ENCODE data around the gene TBC1D7.

The TBC1D7 gene

DNA sequence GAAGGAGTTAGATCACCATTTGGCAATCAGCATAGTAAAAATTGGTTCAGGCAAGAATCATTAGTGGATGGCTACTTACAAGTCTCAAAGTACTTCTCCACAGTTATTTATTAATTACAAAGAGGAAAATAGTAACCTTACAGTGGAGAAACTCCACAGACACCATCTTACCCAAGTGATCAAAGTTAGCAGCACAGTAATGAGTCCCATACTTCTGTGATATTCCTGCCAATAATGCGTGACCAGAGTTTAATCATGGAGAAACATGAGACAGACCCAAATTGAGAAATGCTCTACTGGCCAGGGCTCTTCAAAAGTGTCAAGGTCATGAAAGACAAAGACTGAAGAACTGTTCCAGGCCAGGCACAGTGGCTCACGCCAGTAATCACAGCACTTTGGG lies 9.5 kb downstream of the TBC1D7 start:
- DNase-seq, result no peak

DNA sequence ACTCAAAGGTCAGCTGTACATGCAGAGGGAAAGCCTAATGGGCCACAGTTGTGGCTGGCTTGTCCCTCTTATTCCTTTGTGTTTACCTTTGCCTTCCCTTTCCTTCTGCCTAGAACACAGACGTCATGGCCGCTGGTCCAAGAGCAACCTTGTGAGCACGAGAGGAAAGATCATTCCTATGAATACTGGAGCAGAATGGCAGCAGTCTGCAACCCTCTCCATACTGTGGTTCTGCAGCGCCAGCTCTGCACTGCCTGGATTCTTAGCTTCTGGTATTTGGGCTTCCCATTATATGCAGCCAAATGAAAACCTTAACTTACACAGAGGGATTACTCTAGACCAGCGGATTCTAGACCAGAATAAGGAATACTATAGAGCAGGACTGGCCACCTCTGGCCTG lies 12.4 kb downstream of the TBC1D7 start:
- DNase-seq, result no peak

DNA sequence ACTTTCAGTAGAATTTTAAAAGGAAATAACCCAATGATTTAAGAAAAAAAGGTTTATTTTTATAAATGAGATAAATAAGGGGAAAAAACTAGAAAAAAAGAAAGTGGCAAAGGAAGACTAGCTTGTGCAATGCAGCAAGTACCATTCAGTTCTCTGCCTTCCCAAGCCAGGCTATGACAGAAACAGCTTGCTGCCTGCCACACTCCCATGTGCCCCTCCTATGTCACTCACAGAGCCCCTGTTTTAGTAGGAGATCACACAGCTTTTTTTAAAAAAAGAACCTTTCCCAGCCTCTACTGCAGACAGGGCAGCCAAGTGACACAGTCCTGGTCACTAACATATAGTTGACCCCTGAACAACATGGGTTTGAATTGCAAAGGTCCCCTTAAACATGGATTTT lies 13.5 kb downstream of the TBC1D7 start:
- DNase-seq, result no peak

DNA sequence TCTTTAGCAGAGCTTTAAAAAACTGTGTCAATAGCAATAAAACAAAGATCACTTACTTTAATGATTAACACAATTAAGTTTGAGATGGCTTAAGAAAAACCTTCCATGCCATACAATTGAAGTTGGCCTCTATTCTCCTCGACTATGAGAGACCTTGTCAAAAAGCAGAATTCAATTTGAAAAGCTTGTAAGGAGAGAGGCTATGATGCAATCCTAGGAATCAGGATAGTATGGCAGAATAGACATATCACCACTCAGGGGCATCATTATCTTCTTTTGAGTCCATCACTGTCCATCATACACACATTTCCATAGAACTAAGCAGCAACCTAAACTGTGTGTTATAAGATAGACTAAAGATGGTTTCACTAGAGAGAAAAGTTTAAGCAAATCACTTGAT lies 17.2 kb downstream of the TBC1D7 start:
- no peak for DNase-seq

DNA sequence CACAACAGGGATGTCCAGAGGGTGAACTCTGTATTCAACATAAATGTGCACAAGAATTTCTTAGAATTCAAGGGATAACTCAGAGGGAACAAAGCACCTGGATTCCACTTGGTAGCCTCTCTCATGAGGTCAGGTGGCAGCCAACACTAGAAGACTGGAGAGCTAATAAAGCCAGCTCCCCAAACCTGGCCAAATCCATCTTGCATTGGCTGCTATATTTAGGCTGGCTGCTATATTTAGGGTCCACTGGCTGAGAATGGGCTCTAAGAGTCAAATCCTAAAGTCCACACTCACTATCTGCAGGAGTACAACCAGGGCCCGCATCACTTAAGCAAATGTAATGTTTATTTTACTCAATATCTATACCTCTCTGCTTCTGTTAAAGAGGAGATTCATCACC lies 20.0 kb downstream of the TBC1D7 start:
- DNase-seq, result no peak

DNA sequence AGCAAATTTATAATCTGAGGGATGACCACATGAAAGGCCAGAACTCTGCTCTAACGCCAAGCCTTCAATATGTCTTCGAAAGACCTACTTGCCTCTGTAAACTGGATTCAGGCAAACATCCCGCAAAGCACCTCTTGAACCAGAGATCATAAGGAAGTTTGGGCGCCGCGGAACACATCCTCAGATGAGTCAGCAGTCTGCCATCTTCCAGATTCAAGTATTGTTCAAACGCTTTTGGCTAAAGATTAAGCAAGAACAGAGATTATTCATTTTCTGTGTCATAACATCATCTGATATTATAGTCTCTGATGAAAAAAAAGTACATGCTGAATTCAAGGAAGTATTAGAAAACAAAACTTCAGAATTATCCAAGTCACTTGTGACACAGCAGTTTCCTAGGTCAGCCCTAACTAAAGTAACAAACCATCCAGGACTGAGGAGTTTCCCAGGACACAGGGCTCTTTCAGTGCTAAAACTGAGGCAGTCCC lies 20.8 kb downstream of the TBC1D7 start:
- DNase-seq, result no peak

DNA sequence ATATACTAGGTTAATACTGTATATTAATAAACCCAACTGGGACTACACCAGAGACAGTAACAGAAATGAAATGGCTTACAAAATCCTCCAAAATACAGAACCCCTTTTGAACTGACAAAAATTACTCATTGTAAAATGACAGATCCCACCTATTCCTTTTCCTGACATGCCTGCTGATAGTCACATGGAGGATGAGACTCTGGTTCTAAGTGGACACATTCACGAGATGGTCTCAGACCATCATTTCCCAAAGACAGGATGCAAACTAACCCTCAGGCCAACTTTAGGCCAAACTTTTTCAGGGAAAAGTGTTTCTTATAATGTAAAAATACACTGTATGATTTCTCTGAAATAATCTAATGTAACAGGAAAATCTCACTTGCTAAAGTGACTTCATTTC lies 22.5 kb downstream of the TBC1D7 start:
- no peak for DNase-seq

DNA sequence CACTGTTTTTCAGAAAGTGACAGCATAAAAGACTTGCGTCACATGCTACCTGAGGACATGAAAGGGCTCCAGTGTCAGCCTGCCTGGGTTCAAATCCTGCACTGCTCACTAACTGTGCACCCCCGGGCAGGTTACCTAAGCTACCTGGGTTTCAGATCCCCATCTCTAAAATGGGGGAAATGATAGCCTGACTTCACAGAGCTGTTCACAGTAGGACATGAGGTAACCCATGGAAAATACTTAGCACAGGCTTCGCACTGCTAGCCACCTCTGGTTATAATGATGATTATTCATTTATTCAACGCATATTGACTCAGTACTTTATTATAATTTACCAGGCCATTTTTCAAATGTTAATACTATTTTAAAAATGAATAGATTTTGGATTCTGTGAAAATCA lies 23.0 kb downstream of the TBC1D7 start:
- no peak for DNase-seq

DNA sequence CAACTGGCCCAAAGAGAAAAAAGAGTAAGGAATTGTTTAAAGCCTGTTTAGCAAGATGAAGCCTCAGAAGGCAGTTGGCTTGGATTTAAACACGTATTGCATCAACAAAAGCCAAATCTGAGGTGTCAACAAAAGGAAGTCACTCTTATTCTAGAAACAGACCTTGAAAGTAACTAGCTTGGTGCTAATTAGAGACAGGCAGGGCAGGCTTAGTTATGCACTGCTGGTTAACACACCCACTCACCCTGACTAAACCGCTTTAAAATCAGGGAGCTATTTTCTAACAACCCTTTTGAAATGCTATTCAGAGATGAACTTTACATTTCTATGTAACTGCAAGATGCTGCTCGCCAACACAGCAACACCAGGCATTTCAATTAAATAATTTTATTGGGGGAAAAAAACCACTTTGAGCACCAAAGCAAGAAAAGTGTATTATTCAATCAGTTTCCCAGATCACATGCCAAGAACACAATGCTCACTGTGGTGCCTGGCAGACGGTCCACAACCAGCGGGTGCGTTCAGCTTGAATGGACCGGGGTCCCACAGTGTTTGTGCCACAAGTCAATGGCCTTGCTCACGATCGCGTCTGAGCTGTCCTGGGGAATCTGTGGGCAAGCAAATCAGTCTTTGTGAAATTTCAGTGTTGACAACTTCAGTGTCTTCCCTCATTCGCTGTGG lies 23.6 kb downstream of the TBC1D7 start:
- DNase-seq, result no peak

DNA sequence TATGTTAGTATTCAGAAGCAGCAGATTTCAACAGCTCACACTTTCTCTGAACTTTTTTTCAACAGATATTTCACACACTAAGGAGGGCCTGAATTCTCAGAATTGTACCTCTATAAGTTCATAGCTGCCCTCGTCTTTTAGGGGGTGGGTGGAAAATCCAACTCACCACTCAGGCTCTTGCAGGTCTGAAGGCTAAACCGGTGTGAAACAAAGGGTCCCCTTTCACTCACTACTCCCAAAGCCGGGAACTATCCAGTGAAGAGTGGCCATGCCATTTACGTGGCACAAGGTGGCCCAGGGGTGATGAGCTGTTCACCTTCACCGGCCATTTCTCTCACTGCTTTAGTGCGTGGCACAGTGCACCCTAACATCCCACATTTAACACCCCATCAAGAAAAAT lies 24.2 kb downstream of the TBC1D7 start:
- no peak for DNase-seq

DNA sequence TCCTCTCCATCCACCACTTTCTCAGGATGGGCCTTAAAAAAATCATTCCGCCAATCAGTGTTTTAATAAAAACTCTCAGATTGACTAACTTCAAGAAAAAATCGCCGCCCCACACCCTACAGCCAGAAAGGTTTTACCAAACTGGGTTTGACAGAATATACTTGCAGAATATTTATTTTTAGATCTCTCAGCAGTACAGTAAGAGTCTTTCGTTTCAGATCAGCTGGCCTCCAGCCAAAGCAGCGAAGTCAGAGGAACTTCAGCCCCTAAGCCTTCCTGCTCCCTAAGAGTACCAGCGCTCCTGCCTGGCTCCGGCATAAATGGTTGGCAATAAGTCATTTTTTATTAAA lies 24.7 kb downstream of the TBC1D7 start:
- DNase-seq, result no peak

DNA sequence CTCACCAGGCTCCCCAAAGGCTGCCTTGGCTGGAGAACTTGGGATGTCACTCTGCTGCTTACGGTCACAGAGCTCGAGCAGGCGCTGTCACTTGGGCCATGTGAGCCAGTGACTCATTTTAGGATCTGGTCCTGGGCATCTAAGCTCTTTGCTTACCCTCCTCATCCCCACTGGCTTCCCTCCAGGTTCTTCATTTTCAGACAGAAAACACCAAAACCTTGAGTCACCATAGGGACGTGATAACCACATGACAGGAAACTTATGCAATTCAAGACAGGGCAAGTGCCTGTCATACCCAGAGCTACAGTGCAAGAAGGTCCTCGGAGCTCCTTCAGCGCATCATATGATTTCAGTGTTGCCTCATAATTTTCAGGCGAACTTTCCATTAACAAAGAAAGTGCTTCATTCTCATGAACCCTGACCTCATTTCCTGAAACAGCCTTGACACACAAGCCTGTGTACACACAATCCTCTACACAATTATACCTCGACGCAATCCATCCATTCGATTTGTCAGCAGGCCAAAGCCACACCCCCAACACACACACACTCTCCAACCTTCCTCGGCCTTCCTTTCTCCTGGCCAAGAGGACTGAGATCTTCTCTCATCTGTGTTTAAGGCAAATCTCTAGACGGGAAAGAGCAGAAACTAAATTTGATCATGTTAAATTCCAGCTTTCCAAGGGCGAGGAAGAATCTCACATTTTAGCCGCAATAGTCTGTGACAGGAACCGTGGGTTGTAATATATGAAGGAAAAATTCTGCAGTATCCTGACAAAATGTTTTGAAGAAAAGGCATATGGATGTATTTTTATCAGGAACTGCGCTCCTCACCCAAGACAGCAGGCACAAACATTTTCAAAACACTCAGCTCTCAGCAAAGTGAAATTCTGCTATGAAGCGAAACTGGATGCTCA lies 25.3 kb downstream of the TBC1D7 start:
- DNase-seq, result peak; percentile 57

DNA sequence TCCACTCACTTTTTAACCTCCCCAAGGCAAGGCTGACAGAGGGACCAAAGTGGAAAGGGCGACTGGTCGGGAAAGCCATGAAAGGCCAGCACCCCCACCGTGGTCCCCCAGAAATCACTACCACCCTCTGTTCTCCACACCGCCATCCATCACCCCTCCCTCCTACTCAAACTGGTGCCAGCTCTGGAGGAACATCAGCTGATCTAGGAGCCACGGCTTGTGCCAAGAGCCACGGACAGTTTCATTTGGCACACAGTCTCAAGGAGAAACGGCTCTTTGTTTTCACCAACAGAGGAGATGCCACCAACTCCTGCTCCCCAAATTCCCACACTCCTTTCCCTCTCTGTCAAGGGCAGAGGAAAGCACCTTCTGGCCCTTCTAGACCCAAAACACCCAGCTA lies 26.0 kb downstream of the TBC1D7 start:
- no peak for DNase-seq

DNA sequence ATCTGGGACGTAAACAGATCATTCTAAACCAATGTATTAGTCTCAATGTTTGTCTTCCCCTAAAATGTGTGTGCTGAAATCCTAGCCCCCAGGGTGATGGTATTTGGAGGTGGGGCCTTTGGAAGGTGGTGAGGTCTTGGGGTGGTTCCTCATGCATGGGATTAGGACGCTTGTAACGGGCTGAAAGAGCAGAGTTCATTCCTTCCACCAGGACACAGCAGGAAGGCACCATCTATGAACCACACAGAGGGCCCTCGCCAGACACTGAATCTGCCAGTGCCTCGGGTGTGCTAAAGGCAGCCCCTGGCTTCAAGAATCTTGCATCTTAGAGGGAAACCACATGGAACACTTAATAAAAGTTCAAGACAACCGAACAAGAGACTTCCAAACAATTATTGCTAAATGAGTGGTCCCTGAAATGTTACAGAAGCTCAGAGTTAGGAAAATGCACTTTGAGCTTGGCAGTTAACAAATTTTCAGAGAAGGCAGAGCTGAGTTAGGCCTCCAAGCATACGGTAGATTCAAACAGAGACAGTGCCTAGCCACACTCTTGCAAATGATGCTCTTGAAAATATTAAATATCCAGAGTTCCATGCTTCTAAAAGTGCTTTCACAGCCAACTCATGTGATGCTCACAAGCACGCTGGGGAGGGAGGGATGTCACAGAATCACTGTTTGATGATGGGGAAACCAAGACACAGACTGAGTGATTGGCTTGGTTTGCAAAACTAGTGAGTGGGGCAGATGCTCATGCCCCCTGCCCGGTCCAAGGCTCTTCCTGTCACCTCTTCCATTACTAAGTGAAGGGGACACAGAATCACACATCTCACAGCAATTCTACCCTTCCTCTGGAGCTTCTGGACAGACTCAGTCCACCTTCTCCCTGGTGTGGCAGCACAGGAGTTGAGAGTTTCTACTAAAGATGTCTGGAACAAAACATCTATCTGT lies 27.4 kb downstream of the TBC1D7 start:
- DNase-seq, result no peak

DNA sequence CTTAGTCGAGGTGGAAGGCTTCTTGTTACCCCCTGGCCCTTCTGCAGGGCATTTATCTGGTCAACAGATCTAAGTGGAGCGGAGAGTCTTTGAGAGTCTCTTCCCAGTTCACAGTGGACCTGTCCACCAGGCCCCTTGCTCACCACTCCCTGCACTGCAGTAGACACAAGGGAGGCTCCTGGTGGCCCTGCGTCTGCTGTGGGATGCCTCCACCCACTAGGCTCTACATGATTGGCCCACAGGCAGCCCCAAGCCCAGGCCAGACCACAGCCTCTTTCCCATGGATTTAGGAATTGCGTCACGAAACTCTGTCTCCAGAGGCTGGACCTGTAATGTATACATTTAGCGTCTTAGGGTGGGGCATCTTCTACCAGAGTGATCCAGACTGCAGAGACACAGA lies 28.4 kb downstream of the TBC1D7 start:
- DNase-seq, result no peak

DNA sequence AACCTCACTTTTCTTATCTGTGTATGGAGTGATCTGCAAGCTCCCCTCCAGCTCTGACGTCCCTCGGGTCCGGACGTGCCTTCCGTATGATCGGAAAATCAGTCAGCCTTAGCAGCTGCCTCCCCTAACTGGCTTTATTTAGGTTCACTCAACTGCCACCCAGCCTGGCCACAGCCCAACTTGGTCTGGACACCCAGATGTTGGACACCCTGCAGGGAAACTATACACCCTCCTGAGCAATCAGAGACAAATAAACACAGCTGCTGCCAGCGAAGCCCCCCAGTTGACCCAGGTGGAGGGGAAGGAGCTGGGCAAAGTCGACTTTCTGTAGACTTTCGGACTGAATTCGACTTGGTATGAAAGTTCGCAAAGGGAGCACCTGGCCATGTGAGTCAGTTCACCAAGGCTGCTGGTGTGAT lies 28.9 kb downstream of the TBC1D7 start:
- no peak for DNase-seq

DNA sequence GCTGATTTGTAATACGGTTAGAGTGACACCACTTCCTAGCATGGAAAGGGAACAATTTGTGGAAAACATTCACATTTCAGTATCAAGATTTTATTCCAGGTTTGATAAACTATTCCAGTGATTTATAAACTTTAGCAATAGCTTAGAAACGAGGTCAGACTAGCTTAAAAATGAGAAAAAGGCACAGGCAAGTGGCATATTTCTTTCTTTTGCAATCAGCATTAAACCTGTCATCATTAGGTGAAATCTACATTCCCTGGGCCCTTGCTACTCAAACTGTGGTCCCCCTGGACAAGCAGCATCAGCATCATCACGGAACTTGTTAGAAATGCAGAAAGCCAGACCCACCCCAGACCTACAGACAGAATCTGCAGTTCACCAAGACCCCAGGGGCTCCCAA lies 29.9 kb downstream of the TBC1D7 start:
- no peak for DNase-seq

DNA sequence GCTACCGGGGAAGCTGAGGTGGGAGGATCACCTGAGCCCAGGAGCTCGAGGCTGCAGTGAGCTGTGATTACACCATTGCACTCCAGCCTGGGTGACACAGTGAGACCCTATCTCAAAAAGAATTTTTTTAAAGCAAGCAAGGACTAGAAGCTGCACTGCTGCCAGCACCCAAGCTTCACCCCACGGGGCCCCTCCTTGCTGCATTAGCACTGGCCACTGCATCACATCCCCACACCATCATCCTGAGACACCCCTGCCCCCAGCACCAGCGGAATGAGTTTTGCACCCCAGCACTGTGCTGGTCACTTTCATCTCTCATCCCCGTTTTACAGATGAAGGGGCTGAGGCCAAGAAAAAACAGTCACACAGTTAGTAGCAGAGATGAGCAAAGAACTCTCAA lies 30.9 kb downstream of the TBC1D7 start:
- no peak for DNase-seq

DNA sequence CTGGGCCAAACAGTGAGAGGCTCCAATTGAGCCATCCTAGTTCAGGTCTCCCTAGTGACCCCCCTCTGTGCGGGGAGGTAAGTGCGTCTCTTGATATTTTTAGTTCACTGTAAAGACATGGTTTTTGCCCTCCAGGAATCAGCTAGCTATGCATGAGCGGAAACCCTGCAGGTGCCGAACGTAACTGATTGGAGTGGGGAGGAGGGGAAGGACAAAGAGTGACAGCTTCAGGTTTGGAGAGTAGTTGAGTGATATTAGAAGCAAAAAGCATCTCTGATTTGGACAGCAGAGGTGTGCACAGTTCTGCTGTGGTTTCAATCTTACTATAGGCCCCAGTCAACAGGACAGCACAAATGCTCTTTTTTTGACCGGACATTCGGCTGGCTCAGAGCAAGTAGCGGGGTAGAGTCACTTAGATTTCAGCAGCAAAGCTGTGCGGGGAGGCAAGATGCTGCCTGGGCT lies 31.8 kb downstream of the TBC1D7 start:
- DNase-seq, result no peak

DNA sequence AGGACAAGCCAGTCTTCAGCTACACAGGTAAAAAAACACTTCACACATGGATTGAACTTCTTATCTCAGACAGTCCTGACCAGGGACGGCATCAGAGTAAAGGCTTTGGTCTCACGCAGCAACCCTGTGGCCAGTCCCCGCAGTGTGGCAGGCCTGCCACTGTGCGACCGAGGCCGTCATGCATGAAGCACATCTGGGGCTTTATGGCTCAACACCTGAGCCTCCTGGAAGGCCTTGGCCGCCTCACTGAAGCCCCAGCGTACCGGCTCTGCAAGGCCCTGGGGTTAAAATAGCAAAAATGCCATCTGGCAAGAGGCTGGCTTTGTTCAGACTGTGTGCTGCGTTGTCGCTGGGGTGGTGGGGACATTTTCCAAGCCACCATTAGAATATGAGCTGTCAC lies 32.8 kb downstream of the TBC1D7 start:
- DNase-seq, result no peak

DNA sequence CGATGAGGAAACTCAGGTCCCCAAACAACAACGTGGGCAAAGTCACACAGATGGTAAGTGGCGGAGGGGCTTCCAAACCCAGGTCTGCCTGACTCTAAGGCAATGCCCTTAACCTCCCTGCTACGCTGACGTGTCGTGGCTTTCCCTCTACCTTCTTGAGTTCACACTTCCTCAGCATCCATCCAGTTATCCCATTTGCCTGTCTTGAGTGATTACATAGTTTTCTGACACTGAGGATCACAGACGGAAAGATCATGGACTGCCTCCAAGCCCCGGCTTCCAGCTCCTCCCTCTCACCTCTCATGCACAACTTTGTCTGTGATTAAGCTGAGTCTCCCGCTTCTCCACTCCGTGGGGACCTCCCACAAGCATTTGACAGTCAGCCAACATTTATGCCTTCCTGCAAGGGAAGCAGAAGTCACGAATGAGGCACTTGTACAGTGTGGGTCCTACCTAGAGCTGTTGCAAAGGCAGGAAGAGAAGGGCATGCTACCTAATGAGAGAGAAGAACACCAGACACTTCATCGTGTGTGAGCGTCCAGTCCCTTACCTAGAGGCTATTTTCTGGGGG lies 33.8 kb downstream of the TBC1D7 start:
- peak; percentile 34 for DNase-seq

DNA sequence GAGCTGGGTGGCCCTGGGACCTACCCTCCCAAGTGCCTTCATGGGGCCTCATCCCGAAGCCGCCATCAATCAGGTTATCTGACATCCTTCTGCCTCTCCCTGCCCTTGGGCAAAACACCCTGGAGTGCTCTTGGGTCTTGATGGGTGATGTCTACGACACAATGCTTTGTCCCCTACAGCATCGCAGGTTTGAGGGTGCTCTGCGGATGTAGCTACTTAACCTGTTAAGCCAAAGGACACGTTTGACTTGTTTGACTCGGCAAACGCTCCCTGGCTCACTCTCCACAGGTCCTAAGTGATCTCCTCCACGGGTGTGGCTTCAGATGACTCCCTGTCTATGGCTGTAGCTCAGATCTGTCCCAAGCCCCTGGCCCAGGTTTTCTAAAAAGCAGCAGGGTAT lies 35.6 kb downstream of the TBC1D7 start:
- DNase-seq, result no peak

DNA sequence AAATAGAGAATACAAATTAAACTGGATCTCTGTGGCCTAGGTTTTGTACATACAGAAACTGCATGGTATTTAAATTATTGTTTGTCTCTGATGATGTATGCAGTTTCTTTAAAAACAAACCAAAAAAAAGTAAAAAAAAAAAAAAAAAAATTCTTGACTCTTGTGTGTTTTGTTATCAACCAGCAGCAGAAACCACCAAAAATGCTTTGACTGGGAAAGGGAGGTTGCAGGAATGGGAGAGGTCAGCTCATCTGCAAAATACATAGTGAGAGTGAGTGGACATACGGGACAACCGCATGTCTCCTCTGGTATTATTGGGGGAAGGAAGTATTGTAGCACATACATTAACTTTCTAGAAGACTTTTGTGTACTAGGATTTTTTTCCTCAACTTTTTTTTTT lies 38.0 kb downstream of the TBC1D7 start:
- DNase-seq, result no peak

Data from GDM1 (cell line).